HepG2 (cell line): ENCODE results near the gene DPAGT1. TPM values are rescaled to one million over a fixed set of nuclear protein-coding genes. Genes with fewer than 3 reads are reported as not detected.

Source experiments
- AHR ChIP-seq: IDR thresholded peaks from 2 replicates; pipeline ENCODE4 v1.6.1; 2018; ENCODE audit warnings: missing genetic modification reagents, missing compliant biosample characterization
- ARHGAP35 ChIP-seq: sonication (generic); formaldehyde crosslinking; IDR thresholded peaks from 2 replicates; pipeline ENCODE4 v1.9.0; 2022; ENCODE audit warnings: mild to moderate bottlenecking, inconsistent platforms, moderate library complexity, missing genetic modification reagents, borderline replicate concordance
- CBFB ChIP-seq: sonication (generic); formaldehyde crosslinking; IDR thresholded peaks from 2 replicates; pipeline ENCODE4 v1.4.0; 2020; ENCODE audit warnings: missing genetic modification reagents
- CREM ChIP-seq, 2 experiments: sonication (generic) in 1 of 2; formaldehyde crosslinking in 1 of 2; IDR thresholded peaks; 2 replicates each; pipeline versions ENCODE4 v1.4.0 to v1.6.1; 2016 to 2020; ENCODE audit warnings: antibody characterized with exemption in 1 of 2, mild to moderate bottlenecking in 1 of 2, missing genetic modification reagents in 1 of 2
- FOXP1 ChIP-seq, 2 experiments: fragments of 450-650 bp in 1 of 2; IDR thresholded peaks; 2 replicates each; pipeline ENCODE4 v1.6.1; 2017 to 2018; ENCODE audit warnings: antibody characterized with exemption in 1 of 2
- HNRNPLL ChIP-seq: fragments of 200-400 bp; formaldehyde crosslinking; IDR thresholded peaks from 2 replicates; pipeline ENCODE4 v1.6.1; 2017; ENCODE audit warnings: mild to moderate bottlenecking, low read depth, low read length; ENCODE audit not compliant: poor library complexity, severe bottlenecking
- KDM4B ChIP-seq: sonication (generic); formaldehyde crosslinking; IDR thresholded peaks from 2 replicates; pipeline ENCODE4 v1.4.0; 2020; ENCODE audit warnings: missing genetic modification reagents
- KLF16 ChIP-seq, 2 experiments: sonication (generic) in 1 of 2; formaldehyde crosslinking in 1 of 2; IDR thresholded peaks; 2 replicates each; pipeline versions ENCODE4 v1.6.1 to v1.8.0; 2016 to 2023; ENCODE audit warnings: missing genetic modification reagents in 2 of 2, missing compliant biosample characterization in 1 of 2
- MED1 ChIP-seq: sonication (generic); formaldehyde crosslinking; IDR thresholded peaks from 2 replicates; pipeline ENCODE4 v1.4.0; 2020; ENCODE audit warnings: missing genetic modification reagents
- MEF2D ChIP-seq: sonication (generic); formaldehyde crosslinking; IDR thresholded peaks from 2 replicates; pipeline ENCODE4 v1.5.1; 2020; ENCODE audit warnings: mild to moderate bottlenecking, missing genetic modification reagents
- NFYC ChIP-seq: IDR thresholded peaks from 2 replicates; pipeline ENCODE4 v1.6.1; 2016; ENCODE audit warnings: missing genetic modification reagents, missing compliant biosample characterization
- POGK ChIP-seq: sonication (generic); formaldehyde crosslinking; conservative IDR thresholded peaks from 2 replicates; pipeline ENCODE4 v1.8.0; 2022; ENCODE audit warnings: mild to moderate bottlenecking, moderate library complexity, missing genetic modification reagents
- PPARG ChIP-seq: conservative IDR thresholded peaks from 2 replicates; pipeline ENCODE4 v1.6.1; 2016; ENCODE audit warnings: missing biosample characterization, missing genetic modification reagents
- RCOR2 ChIP-seq: IDR thresholded peaks from 2 replicates; pipeline ENCODE4 v1.6.1; 2016; ENCODE audit warnings: missing biosample characterization, missing genetic modification reagents
- SIN3B ChIP-seq: fragments of 150-350 bp; IDR thresholded peaks from 2 replicates; pipeline ENCODE4 v1.6.1; 2014; ENCODE audit warnings: low read length
- TGIF2 ChIP-seq: IDR thresholded peaks from 2 replicates; pipeline ENCODE4 v1.6.1; 2016; ENCODE audit warnings: control low read depth, missing compliant biosample characterization
- ZNF143 ChIP-seq: sonication (generic); formaldehyde crosslinking; IDR thresholded peaks from 2 replicates; pipeline ENCODE4 v1.4.0; 2020; ENCODE audit warnings: missing genetic modification reagents
- ZNF557 ChIP-seq: sonication (generic); formaldehyde crosslinking; IDR thresholded peaks from 2 replicates; pipeline ENCODE4 v1.4.0; 2020; ENCODE audit warnings: missing genetic modification reagents
- ZNF574 ChIP-seq: sonication (generic); formaldehyde crosslinking; IDR thresholded peaks from 2 replicates; pipeline ENCODE4 v1.4.0; 2020; ENCODE audit warnings: missing genetic modification reagents
- ZNF577 ChIP-seq: sonication (generic); formaldehyde crosslinking; IDR thresholded peaks from 2 replicates; pipeline ENCODE4 v1.4.0; 2020; ENCODE audit warnings: mild to moderate bottlenecking, low read depth, missing genetic modification reagents, borderline replicate concordance
- polyA plus RNA-seq, 8 experiments: library from polyadenylated mRNA; depleted of rRNA in 3 of 8; stranded (reverse) in 7 of 8; unstranded in 1 of 8; fragments of >200 nt; fragmentation: Illumina TruSeq in 4 of 8; extraction: Trizol in 4 of 8; gene quantifications; 2 replicates each; pipeline versions ENCODE4 v1.2.1 to v1.2.3, GENCODE V29; 2011 to 2016; ENCODE audit warnings: low read depth in 4 of 8, missing spikeins in 1 of 8, mixed read lengths in 1 of 8; ENCODE audit not compliant: insufficient read depth in 1 of 8
- total RNA-seq, 5 experiments: library from RNA; depleted of rRNA; stranded (reverse); fragments of >200 nt; fragmentation: Illumina TruSeq; extraction: Trizol; gene quantifications; 2 replicates each; pipeline ENCODE4 v1.2.3, GENCODE V29; 2016; ENCODE audit warnings: low read depth in 1 of 5
- TF ChIP-seq, protein P1 (sequence below): sonication (generic); formaldehyde crosslinking; conservative IDR thresholded peaks from 2 replicates; pipeline ENCODE4 v1.4.0; 2020; ENCODE audit warnings: mild to moderate bottlenecking, missing genetic modification reagents, moderate library complexity

Gene DPAGT1
- total and polyA plus RNA-seq, 2 of the 13 experiments (the other 11 are each of a cell fraction or from before 2014, with no cell fraction given): 37.6 to 70.7 TPM

DNA sequence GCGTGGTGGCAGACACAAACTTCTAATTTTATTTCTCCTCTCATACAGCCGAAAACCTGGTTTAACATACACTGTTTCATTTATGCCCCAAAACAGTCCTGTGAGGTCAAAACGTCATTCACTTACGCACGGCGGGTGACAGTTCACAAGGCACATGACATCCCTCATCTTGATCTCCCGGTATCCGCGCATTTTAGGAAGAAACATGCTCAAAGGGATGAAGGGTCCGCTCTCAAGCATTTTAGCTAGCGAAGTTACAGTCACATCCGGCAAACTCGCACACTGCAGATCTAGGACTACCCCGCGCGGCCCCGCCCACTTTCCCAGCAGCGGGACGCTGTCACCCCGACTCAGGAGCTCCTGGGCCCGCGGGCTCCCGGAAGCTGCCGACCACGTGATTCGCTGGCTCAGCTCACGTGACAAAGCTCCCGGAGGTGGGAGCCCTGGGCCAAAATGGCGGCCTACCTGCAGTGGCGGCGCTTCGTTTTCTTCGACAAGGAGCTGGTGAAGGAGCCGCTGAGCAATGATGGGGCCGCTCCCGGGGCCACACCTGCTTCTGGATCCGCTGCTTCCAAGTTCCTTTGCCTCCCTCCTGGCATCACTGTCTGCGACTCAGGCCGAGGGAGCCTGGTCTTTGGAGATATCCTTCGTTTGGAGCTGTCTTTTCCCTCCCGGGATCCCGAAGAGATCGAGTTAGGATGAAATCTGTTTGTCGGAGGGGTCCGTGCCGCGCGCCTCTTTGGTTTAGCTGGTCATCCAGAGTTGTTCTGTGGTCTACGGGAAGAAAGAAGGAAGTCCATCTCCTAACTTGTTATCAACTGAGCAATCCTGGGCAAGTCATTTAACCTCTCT, 34.1 kb downstream of the DPAGT1 start, which contains the start of gene VPS11 (continued):
- TF ChIP-seq ZNF557 (CRISPR knock-in tag): no peak
- TF ChIP-seq, protein P1, sequence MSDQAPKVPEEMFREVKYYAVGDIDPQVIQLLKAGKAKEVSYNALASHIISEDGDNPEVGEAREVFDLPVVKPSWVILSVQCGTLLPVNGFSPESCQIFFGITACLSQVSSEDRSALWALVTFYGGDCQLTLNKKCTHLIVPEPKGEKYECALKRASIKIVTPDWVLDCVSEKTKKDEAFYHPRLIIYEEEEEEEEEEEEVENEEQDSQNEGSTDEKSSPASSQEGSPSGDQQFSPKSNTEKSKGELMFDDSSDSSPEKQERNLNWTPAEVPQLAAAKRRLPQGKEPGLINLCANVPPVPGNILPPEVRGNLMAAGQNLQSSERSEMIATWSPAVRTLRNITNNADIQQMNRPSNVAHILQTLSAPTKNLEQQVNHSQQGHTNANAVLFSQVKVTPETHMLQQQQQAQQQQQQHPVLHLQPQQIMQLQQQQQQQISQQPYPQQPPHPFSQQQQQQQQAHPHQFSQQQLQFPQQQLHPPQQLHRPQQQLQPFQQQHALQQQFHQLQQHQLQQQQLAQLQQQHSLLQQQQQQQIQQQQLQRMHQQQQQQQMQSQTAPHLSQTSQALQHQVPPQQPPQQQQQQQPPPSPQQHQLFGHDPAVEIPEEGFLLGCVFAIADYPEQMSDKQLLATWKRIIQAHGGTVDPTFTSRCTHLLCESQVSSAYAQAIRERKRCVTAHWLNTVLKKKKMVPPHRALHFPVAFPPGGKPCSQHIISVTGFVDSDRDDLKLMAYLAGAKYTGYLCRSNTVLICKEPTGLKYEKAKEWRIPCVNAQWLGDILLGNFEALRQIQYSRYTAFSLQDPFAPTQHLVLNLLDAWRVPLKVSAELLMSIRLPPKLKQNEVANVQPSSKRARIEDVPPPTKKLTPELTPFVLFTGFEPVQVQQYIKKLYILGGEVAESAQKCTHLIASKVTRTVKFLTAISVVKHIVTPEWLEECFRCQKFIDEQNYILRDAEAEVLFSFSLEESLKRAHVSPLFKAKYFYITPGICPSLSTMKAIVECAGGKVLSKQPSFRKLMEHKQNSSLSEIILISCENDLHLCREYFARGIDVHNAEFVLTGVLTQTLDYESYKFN (CRISPR knock-in tag): 0 out of 2 replicates have a peak, but pooled peaks have one; percentile 13
- peak; percentile 69 for TF ChIP-seq NFYC (CRISPR knock-in tag)
- no peak for TF ChIP-seq FOXP1 (IDR thresholded peaks at IDR 0.05)
- TF ChIP-seq FOXP1 (CRISPR knock-in tag; IDR thresholded peaks at IDR 0.05): no peak
- TF ChIP-seq CBFB (CRISPR knock-in tag): peak; percentile 82; the same call in 1 of the 2 replicates
- TF ChIP-seq CREM (IDR thresholded peaks at IDR 0.05): peak; percentile 52; the same call in 1 of the 2 replicates
- TF ChIP-seq CREM (CRISPR knock-in tag; IDR thresholded peaks at IDR 0.05): no peak
- TF ChIP-seq AHR (CRISPR knock-in tag): peak; percentile 84; the same call in 1 of the 2 replicates
- TF ChIP-seq POGK (CRISPR knock-in tag): peak; percentile 60; the same call in 1 of the 2 replicates
- peak; percentile 50; the same call in 1 of the 2 replicates for TF ChIP-seq ARHGAP35 (CRISPR knock-in tag)
- no peak for TF ChIP-seq ZNF577
- peak; percentile 81 for TF ChIP-seq ZNF143
- TF ChIP-seq ZNF574 (CRISPR knock-in tag): peak; percentile 86
- TF ChIP-seq KLF16 (CRISPR knock-in tag; IDR thresholded peaks at IDR 0.05): peak in 1 of 2 experiments; percentile 87; a peak in 2 of 4 replicates
- peak; percentile 90 for TF ChIP-seq SIN3B
- TF ChIP-seq KDM4B (CRISPR knock-in tag): peak; percentile 91
- TF ChIP-seq TGIF2 (CRISPR knock-in tag): peak; percentile 52; the same call in 1 of the 2 replicates
- TF ChIP-seq PPARG (CRISPR knock-in tag): 0 out of 2 replicates have a peak, but pooled peaks have one; percentile 39
- no peak for TF ChIP-seq RCOR2 (CRISPR knock-in tag)
- TF ChIP-seq HNRNPLL: peak; percentile 72
- peak; percentile 60 for TF ChIP-seq MED1 (CRISPR knock-in tag)
- peak; percentile 57; the same call in 1 of the 2 replicates for TF ChIP-seq MEF2D
